HG02981 (cell line): ENCODE measurements around the gene FLNA.
A peak's percentile ranks its signal among the peaks of the same experiment; 100 is the strongest.
"Not testable (repeated sequence)": the region's sequence is repeated elsewhere in the genome, so short reads cannot be mapped to it uniquely, and the experiment has no call there.

Source experiments
- ATAC-seq: cut with Tn5 transposase; IDR thresholded peaks from one replicate; pipeline ENCODE4 v1.9.1; 2021; ENCODE audit warnings: mild to moderate bottlenecking, moderate library complexity; ENCODE audit not compliant: unreplicated experiment

Gene FLNA

GRCh38 chrX:154343620-154344019 is 30.8 kb downstream of the FLNA start:
- ATAC-seq = peak; percentile 27

- not testable (repeated sequence) for ATAC-seq
Measured at GRCh38 chrX:154343063-154343462, 31.4 kb downstream of the FLNA start.

GRCh38 chrX:154341399-154342298 is 32.8 kb downstream of the FLNA start:
- peak; percentile 71 for ATAC-seq

- ATAC-seq = no peak
Measured at GRCh38 chrX:154334496-154334895, 39.9 kb downstream of the FLNA start.

- ATAC-seq = peak; percentile 59
Measured at GRCh38 chrX:154333837-154334271, 40.6 kb downstream of the FLNA start.

GRCh38 chrX:154333116-154333515 is 41.3 kb downstream of the FLNA start:
- no peak for ATAC-seq

GRCh38 chrX:154332561-154332960 is 41.9 kb downstream of the FLNA start:
- no peak for ATAC-seq

- ATAC-seq = no peak
Measured at GRCh38 chrX:154329294-154329693, 45.1 kb downstream of the FLNA start.

GRCh38 chrX:154328646-154329045 is 45.8 kb downstream of the FLNA start:
- no peak for ATAC-seq

GRCh38 chrX:154327038-154327820 is 47.2 kb downstream of the FLNA start:
- no peak for ATAC-seq

- ATAC-seq = no peak
Measured at GRCh38 chrX:154325541-154325940, 48.9 kb downstream of the FLNA start.

- ATAC-seq = no peak
Measured at GRCh38 chrX:154323537-154323936, 50.9 kb downstream of the FLNA start.

- no peak for ATAC-seq
Measured at GRCh38 chrX:154322890-154323289, 51.5 kb downstream of the FLNA start.

- ATAC-seq = no peak
Measured at GRCh38 chrX:154321594-154321993, 52.8 kb downstream of the FLNA start.

GRCh38 chrX:154321152-154321551 is 53.3 kb downstream of the FLNA start:
- ATAC-seq = no peak

GRCh38 chrX:154320406-154320805 is 54.0 kb downstream of the FLNA start:
- no peak for ATAC-seq

GRCh38 chrX:154317391-154317995 is 56.9 kb downstream of the FLNA start:
- ATAC-seq = no peak

GRCh38 chrX:154315416-154315815 is 59.0 kb downstream of the FLNA start:
- ATAC-seq = no peak

GRCh38 chrX:154313147-154313546 is 61.3 kb downstream of the FLNA start:
- ATAC-seq = no peak

GRCh38 chrX:154312116-154312515 is 62.3 kb downstream of the FLNA start:
- ATAC-seq = no peak
